ENCODE results near the gene ZKSCAN3. TPM values are rescaled to one million over a fixed set of nuclear protein-coding genes. Genes with fewer than 3 reads are reported as not detected.

ZKSCAN3 gene
- total and polyA plus RNA-seq, 11 donors = 1.5 to 7.9 (median 4.9) TPM

- H3K9me3 ChIP-seq = no peaks in the 10 kb centered on the region
- 70 to 92% (median 83%) methylated on average over 5 of the region's 5 CpGs for WGBS, 4 donors
- H3K4me1 ChIP-seq = peaks cover 0 to 21% (median 6%) of the 10 kb centered on the region in 12 donors
- DNase-seq = no peak
- TF ChIP-seq CTCF (IDR thresholded peaks at IDR 0.05) = peak in 2 of 12 donors; percentile 10 to 21
- no peak for TF ChIP-seq POLR2A (IDR thresholded peaks at IDR 0.05)
- intact Hi-C loops (cut with DNase I) = no loop called here
- ATAC-seq = no peak
- H3K4me3 ChIP-seq = no peak overlapping the region
- no peak overlapping the region for H3K27ac ChIP-seq
- peaks cover 0 to 83% (median 63%) of the 10 kb centered on the region in 9 donors for H3K36me3 ChIP-seq
- no peaks in the 10 kb centered on the region for H3K27me3 ChIP-seq
Measured at GRCh38 chr6:28393912-28394662, 44.3 kb downstream of the ZKSCAN3 start.

GRCh38 chr6:28395918-28396317, 46.2 kb downstream of the ZKSCAN3 start:
- H3K27ac ChIP-seq = no peak overlapping the region
- ATAC-seq (no peak), DNase-seq (no peak)
- H3K4me1 ChIP-seq = peaks cover 0 to 27% (median 8%) of the 10 kb centered on the region in 12 donors
- intact Hi-C loops (cut with DNase I) = no loop called here
- no peaks in the 10 kb centered on the region for H3K27me3 ChIP-seq
- WGBS, 4 donors = 95 to 100% (median 97%) methylated on average over 4 of the region's 4 CpGs
- no peaks in the 10 kb centered on the region for H3K9me3 ChIP-seq
- H3K4me3 ChIP-seq = no peak overlapping the region
- H3K36me3 ChIP-seq = peaks cover 0 to 65% (median 45%) of the 10 kb centered on the region in 9 donors
- TF ChIP-seq POLR2A (IDR thresholded peaks at IDR 0.05) = no peak

- peak within 1 kb of the TSS; percentile 40 to 89 (median 74) for H3K4me3 ChIP-seq
- intact Hi-C loops (cut with DNase I) = no loop called here
- H3K9me3 ChIP-seq = no peaks in the 10 kb centered on the region
- DNase-seq = peak; percentile 77 to 89 (median 85)
- peaks cover 0 to 33% (median 15%) of the 10 kb centered on the region in 9 donors for H3K36me3 ChIP-seq
- H3K4me1 ChIP-seq = peaks cover 0 to 24% (median 8%) of the 10 kb centered on the region in 12 donors
- peaks cover 0 to 3% (median 0%) of the 10 kb centered on the region in 9 donors for H3K27me3 ChIP-seq
- peak within 1 kb of the TSS in 7 of 12 donors; percentile 7 to 75 (median 53) for H3K27ac ChIP-seq
- 1 to 2% (median 2%) methylated on average over 29 to 49 of the region's 49 CpGs for WGBS, 4 donors
- no peak for TF ChIP-seq POLR2A (IDR thresholded peaks at IDR 0.05)
- peak; percentile 19 to 79 (median 45) for TF ChIP-seq CTCF (IDR thresholded peaks at IDR 0.05)
- ATAC-seq = peak; percentile 94 to 99 (median 98)
Measured at GRCh38 chr6:28399350-28400121, 49.8 kb downstream of the ZKSCAN3 start, which contains the start of gene ZSCAN12. TSS of gene ZSCAN12 (minus strand) at chr6:28399747. CDS start at chr6:28398405, 1,342 bp downstream.

DNA sequence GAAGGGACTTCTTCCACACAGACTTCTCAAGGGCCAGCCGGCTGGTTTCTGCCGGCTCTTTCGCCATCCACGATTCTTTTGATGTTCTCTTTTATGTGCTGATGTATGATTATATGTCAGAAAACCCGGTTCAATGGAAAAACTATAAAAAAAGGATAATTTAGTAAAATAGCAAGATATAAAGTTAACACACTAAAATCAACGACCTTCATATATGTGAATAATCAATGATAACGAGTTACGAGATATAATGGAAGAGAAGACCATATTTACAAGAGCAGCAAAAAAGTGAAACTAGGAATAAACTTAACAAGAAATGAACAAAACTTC, 50.3 kb downstream of the ZKSCAN3 start:
- no peak for DNase-seq
- WGBS, 4 donors = 30 to 34% (median 32%) methylated on average over 8 of the region's 8 CpGs
- peaks cover 0 to 24% (median 8%) of the 10 kb centered on the region in 12 donors for H3K4me1 ChIP-seq
- peaks cover 0 to 4% (median 0%) of the 10 kb centered on the region in 9 donors for H3K27me3 ChIP-seq
- H3K4me3 ChIP-seq = peak overlapping the region; percentile 40 to 89 (median 74)
- intact Hi-C loops (cut with DNase I) = no loop called here
- peaks cover 0 to 30% (median 15%) of the 10 kb centered on the region in 9 donors for H3K36me3 ChIP-seq
- TF ChIP-seq CTCF (IDR thresholded peaks at IDR 0.05) = no peak
- TF ChIP-seq POLR2A (IDR thresholded peaks at IDR 0.05) = no peak
- no peak for ATAC-seq
- no peaks in the 10 kb centered on the region for H3K9me3 ChIP-seq
- H3K27ac ChIP-seq = peak overlapping the region in 7 of 12 donors; percentile 7 to 75 (median 53)
